ENCODE measurements around the gene PDE4C. TPM values are rescaled to one million over a fixed set of nuclear protein-coding genes. Genes with fewer than 3 reads are reported as not detected.

The PDE4C gene
- total RNA-seq, 2 donors from 2014 or later, result 0.10 TPM; not detected in 1

DNA sequence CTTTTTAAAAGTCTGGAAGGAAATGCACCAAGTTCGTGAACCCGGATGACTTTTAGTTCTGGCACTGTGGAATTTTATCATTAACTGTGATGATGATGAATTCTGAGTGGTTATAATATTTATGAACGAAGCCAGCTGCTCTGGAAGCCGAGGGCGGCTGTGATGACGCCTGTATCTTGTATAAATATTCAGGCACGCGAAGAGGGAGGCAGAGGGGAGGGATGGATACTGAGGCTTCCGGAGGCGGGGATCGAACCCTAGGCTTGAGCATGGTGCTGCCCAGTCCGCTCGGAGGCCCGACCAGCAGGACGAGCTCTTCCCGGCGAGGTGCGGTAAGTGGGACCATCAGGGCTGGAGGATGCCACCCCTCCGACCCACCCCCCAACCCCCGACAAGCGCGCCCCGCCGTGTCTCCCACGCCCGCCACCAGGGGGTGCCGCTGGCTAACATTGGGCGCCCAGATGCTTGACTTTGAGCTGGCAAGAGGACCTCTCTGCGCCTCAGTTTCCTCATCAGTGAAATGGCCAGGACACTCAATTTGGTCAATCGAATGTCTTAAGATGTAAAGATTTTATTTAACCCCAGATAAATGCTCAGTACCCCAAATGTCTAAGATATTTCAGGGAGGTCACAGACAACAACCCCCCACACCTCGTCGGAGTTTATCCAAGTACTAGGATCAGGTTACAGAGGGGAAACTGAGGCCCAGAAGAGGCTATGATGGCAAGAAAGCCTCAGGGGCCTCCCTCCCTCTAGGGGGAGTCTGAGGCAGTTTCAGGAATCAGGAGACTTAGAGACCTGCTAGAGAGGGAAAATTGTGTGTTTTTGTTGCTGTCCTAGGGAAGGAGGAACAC is 17.9 kb downstream of the PDE4C start:
- DNase-seq (peak; percentile 63 to 70), ATAC-seq (replicated peaks in 1 of 2) (no peak)
- Mint-ChIP-seq H3K9me3 (no peaks in the 10 kb centered on the region), H3K36me3 (ENCODE audit: insufficient read depth in 2 of 2) (no peaks in the 10 kb centered on the region), H3K27me3 (ENCODE audit: low read depth) (peaks cover 6% of the 10 kb centered on the region), H3K27ac (no peak overlapping the region), H3K4me1 (ENCODE audit: low read depth) (peaks cover 14% of the 10 kb centered on the region), H3K4me3 (no peak overlapping the region)

DNA sequence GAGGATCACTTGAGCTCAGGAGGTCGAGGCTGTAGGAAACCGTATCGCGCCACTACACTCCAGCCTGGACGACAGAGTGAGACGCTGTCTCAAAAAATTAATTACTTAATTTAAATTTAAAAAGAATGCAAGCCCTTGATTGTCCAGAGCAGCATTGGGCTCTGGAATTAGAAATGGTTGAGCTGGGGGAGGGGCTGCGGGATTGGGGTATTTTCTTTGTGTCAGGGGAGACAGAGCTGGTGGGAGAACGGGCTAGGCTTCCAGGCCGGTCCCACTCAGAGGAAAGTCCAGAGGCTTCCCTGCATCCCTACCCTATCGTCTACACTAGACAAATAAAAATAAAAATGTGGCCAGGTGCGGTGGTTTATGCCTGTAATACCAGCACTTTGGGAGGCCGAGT is 20.2 kb downstream of the PDE4C start:
- Mint-ChIP-seq H3K27ac (no peak overlapping the region), H3K4me3 (no peak overlapping the region), H3K27me3 (ENCODE audit: low read depth) (peaks cover 6% of the 10 kb centered on the region), H3K9me3 (no peaks in the 10 kb centered on the region), H3K36me3 (ENCODE audit: insufficient read depth in 2 of 2) (no peaks in the 10 kb centered on the region), H3K4me1 (ENCODE audit: low read depth) (peaks cover 28% of the 10 kb centered on the region)
- ATAC-seq (replicated peaks in 1 of 2) (no peak), DNase-seq (no peak)

DNA sequence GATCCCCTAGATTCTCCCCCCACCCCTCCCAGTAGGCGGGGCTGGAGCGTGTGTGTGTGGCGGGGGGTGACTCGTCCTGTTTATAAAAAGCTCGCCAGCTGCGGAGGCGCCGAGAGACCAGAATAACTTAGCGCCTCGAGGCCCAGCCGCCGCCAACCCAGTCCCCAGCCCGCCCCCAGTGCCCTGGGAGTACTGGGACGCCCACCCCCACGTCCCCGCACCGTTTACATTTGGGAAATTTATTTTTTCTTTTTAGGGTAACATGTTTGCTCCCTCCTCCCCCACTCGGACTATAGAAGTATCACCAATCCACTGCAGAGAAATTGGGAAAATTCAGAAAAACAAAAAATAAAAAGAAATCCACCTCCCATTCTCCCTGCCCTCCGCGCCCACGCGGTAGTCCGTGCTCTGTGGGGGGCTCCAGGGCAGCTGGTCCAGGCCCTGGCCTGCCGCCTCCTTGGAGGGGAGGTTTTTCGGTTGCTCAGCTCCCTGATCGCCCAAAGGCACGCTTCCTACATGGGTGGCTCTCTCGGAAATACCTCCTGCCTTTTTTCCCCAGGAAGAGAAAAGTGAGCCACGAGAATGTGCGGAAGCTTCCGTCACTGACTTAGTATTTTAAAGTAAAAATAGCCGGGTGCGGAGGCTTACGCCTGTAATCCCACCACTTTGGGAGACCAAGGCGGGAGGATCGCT is 20.9 kb downstream of the PDE4C start:
- H3K4me1 Mint-ChIP-seq (ENCODE audit: low read depth), result peaks cover 28% of the 10 kb centered on the region
- no peaks in the 10 kb centered on the region for H3K36me3 Mint-ChIP-seq (ENCODE audit: insufficient read depth in 2 of 2)
- DNase-seq, result peak; percentile 71 to 75
- peak overlapping the region; percentile 85 to 97 for H3K4me3 Mint-ChIP-seq
- no peak overlapping the region for H3K27ac Mint-ChIP-seq
- peaks cover 6% of the 10 kb centered on the region for H3K27me3 Mint-ChIP-seq (ENCODE audit: low read depth)
- no peak for ATAC-seq (replicated peaks in 1 of 2)
- H3K9me3 Mint-ChIP-seq, result no peaks in the 10 kb centered on the region

DNA sequence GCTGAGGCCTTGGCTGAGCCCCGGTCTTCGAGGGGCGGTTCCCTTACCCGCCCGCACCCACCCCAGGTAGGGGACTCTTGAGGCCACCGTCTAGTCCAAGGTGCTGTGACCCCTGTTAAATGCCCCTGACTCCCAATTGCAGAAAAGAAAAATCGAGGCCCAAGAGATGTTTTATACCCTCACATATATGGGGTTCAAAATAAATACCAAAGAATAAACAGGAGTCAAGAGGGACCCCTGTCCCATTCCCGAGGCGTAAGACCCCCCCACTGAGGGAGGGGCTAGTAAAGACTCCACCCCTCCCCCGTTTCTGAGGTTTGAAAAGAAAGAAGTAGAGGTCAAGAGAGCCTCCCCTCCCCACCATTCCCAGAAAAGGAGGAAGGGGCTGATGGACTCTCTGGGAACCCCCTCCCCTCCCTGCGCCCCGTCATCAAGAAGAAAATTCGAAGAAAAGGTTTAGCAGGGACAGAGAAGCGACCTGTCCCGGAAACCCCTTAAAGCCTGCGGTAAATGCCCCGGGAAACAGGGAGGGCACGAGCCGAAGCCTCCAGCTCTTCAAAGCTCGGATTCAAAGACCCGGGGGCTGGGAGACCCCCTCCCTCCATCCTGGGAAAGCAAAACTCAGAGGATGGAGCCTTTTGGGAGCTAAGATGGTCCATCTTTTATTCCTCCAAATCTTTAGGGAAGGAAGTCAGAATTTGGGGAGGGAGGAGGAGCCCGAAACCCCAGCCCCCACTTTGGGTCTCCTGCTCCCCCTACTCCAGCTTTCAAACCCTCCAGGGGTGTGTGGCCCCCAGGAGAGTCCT is 21.6 kb downstream of the PDE4C start:
- no peaks in the 10 kb centered on the region for H3K9me3 Mint-ChIP-seq
- H3K27ac Mint-ChIP-seq, result peak overlapping the region; percentile 56
- H3K4me3 Mint-ChIP-seq, result peak overlapping the region; percentile 85 to 97
- H3K36me3 Mint-ChIP-seq (ENCODE audit: insufficient read depth in 2 of 2), result no peaks in the 10 kb centered on the region
- DNase-seq (peak; percentile 63 to 70), ATAC-seq (replicated peaks in 1 of 2) (peak; percentile 10 to 13)
- H3K27me3 Mint-ChIP-seq (ENCODE audit: low read depth), result peaks cover 6% of the 10 kb centered on the region
- H3K4me1 Mint-ChIP-seq (ENCODE audit: low read depth), result peaks cover 28% of the 10 kb centered on the region

DNA sequence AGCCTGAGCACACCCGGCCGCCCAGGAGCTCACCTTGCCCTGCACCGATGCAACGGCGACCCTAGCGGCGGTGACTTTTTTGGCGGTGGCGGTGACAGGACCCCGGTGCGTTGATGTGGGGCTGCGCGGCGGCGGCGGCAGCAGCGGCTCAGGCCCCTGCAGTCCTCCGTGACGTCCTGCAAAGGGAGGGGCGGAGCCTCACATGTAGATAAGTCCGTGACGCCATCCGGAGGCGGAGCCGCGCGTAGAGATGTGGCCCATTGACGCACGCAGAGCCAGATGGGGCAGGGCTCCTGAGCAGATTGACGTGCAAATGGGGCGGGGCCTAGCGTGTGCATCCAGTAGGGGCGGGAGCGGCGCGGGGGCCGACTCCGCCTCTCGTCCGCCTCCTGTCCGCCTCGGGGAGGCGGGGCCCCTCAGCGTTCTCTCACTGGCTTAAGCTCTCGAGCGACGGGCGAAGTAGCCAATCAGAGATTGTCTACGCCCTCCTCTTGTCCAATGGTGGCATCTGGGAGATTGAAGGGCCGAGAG is 22.3 kb downstream of the PDE4C start, which contains the start of gene RAB3A:
RAB3A (minus strand) TSS at position 180 of the 531 bp plus-strand sequence. CDS start 1,302 bp downstream, outside the sequence.
- Mint-ChIP-seq H3K27ac (peak within 1 kb of the TSS; percentile 56), H3K27me3 (ENCODE audit: low read depth) (peaks cover 6% of the 10 kb centered on the region), H3K4me1 (ENCODE audit: low read depth) (peaks cover 28% of the 10 kb centered on the region), H3K4me3 (peak within 1 kb of the TSS; percentile 85 to 97), H3K36me3 (ENCODE audit: insufficient read depth in 2 of 2) (no peaks in the 10 kb centered on the region), H3K9me3 (no peaks in the 10 kb centered on the region)
- DNase-seq (peak; percentile 99 to 100), ATAC-seq (replicated peaks in 1 of 2) (peak; percentile 91 to 92)

DNA sequence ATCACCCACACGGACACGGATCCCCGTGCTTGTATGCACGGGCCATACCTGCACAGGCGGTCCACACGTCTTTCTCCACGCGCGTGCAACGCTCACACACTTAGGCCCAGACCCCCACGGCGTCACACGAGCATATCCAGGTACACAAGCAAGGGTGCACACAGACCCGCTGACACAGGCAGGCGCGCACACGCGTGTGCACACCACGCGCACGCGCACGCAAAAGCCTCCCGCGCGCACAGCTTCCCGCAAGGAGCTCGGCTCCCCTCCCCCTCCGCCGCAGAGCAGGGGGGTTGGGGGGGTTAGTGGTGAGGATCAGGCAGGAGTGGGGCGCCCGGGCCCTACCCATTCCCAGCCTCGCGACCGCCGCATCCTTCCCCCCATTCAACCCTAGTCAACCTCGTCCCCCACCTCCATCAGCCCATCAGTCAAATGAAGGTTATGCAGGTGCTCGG is 22.8 kb downstream of the PDE4C start:
- Mint-ChIP-seq H3K27ac (no peak overlapping the region), H3K27me3 (ENCODE audit: low read depth) (peaks cover 1% of the 10 kb centered on the region), H3K9me3 (no peaks in the 10 kb centered on the region), H3K4me3 (peak overlapping the region; percentile 85 to 97), H3K4me1 (ENCODE audit: low read depth) (peaks cover 24% of the 10 kb centered on the region), H3K36me3 (ENCODE audit: insufficient read depth in 2 of 2) (peaks cover 0 to 3% of the 10 kb centered on the region in 2 donors)
- ATAC-seq (replicated peaks in 1 of 2) (no peak), DNase-seq (no peak)

DNA sequence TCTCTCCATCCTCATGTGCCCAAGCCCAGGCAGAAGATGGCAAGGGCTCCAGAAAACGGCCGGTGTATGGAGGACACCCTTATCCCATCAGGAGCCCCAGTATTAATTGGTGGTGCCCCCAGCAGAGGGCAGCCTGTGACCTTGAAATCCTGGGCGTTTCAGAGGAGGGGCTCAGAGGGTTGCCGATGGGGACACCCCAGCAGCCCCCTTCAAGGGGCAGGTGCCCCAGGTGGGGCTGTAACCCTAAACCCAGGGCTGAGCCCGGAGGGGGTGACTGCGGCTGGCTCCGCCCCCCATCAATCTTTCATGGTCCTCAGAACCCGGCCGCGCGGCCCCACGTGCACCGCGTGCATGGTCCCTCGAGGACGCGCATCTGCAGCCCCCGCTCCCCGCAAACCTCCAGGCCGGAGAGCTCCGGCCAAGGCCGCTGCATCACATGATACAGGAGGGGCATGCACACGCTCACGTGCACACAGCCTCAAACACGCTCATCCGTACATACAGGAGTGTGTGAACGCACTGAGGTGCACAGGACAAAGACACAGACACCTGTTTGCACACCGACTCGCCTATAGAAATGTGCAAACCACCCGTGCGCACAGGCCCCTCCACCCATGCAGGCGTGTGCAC is 23.3 kb downstream of the PDE4C start:
- peak overlapping the region; percentile 85 to 97 for H3K4me3 Mint-ChIP-seq
- peaks cover 0 to 3% of the 10 kb centered on the region in 2 donors for H3K36me3 Mint-ChIP-seq (ENCODE audit: insufficient read depth in 2 of 2)
- no peak for DNase-seq
- no peak overlapping the region for H3K27ac Mint-ChIP-seq
- ATAC-seq (replicated peaks in 1 of 2), result no peak
- H3K9me3 Mint-ChIP-seq, result no peaks in the 10 kb centered on the region
- H3K27me3 Mint-ChIP-seq (ENCODE audit: low read depth), result no peaks in the 10 kb centered on the region
- H3K4me1 Mint-ChIP-seq (ENCODE audit: low read depth), result peaks cover 23% of the 10 kb centered on the region

DNA sequence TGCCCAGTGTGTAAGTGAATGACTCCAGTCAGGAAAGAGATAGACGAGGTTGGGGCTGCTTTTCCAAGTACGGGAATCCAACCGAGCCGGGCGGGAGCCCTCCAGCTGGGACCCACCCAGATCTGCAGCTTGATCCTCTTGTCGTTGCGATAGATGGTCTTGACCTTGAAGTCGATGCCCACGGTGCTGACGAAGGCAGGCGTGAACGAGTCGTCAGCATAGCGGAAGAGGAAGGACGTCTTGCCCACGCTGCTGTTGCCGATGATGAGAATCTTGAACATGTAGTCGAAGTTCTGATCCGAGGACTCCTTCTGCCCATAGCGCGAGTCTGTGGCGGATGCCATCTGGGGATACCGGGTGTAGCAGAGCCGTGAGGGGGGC is 23.9 kb downstream of the PDE4C start:
- Mint-ChIP-seq H3K4me1 (ENCODE audit: low read depth) (peaks cover 23% of the 10 kb centered on the region), H3K27me3 (ENCODE audit: low read depth) (no peaks in the 10 kb centered on the region), H3K4me3 (peak overlapping the region; percentile 85 to 97), H3K36me3 (ENCODE audit: insufficient read depth in 2 of 2) (peaks cover 0 to 3% of the 10 kb centered on the region in 2 donors), H3K9me3 (no peaks in the 10 kb centered on the region), H3K27ac (no peak overlapping the region)
- ATAC-seq (replicated peaks in 1 of 2), result no peak
- no peak for DNase-seq

DNA sequence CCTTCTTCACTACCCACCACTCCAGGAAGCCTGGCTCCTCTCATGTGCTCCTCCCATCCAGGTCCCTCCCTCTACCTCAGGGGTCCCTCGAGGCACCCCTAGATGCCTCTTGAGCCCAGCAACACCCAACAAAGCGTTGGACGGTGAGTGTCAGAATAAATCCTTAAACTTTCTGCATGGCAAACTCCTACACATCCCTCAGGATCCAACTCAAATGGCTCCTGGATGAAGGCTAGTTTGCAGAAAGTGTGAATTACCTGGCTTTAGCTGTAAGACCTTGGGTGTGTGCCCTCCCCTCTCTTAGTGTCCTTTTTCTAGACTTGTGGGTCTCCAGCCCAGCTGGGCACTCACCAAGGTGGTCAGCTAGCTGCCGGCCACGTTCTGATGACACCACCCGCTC is 27.9 kb downstream of the PDE4C start:
- Mint-ChIP-seq H3K36me3 (ENCODE audit: insufficient read depth in 2 of 2) (peaks cover 0 to 3% of the 10 kb centered on the region in 2 donors), H3K27ac (no peak overlapping the region), H3K4me1 (ENCODE audit: low read depth) (peaks cover 30% of the 10 kb centered on the region), H3K27me3 (ENCODE audit: low read depth) (no peaks in the 10 kb centered on the region), H3K9me3 (no peaks in the 10 kb centered on the region), H3K4me3 (no peak overlapping the region)
- DNase-seq, result no peak
- ATAC-seq (replicated peaks in 1 of 2), result no peak

DNA sequence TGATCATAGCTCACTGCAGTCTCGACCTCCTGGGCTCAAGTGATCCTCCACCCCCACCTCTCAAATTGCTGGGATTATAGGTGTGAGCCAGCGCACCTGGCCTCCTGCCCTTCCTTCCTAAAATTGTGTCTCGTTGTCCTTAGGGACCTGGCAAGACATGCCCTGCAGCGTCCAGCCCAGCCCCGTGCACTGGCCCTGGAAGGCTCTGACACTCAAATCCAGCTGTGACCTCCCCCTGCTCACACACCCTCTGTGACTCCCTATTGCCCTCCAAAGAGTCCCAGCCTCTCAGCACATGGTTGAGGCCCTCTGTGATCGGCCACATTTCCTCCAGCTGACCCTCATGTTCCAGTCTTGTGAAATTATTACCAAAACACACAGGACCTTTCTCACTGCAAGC is 28.3 kb downstream of the PDE4C start:
- Mint-ChIP-seq H3K27ac (no peak overlapping the region), H3K9me3 (no peaks in the 10 kb centered on the region), H3K4me1 (ENCODE audit: low read depth) (peaks cover 25% of the 10 kb centered on the region), H3K27me3 (ENCODE audit: low read depth) (no peaks in the 10 kb centered on the region), H3K36me3 (ENCODE audit: insufficient read depth in 2 of 2) (peaks cover 0 to 3% of the 10 kb centered on the region in 2 donors), H3K4me3 (no peak overlapping the region)
- no peak for DNase-seq
- no peak for ATAC-seq (replicated peaks in 1 of 2)

DNA sequence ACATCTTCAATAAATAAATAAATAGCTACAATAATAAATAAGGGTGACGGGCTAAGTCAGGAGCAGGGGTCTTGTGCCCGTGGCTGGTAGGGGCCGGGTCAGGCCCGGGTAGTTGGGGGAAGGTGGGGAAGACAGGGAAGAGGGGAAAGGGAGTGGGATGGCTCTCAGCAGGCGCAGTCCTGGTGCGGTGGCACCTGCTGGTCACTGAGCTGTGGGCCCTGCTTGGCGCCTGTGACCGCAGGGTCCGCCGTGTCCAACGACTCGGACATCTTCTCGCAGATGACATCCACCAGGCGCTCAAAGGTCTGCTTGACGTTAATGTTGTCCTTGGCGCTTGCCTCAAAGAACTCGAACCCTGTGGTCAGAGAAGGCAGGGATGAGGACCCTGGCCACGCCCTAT is 28.9 kb downstream of the PDE4C start:
- peaks cover 0 to 3% of the 10 kb centered on the region in 2 donors for H3K36me3 Mint-ChIP-seq (ENCODE audit: insufficient read depth in 2 of 2)
- no peaks in the 10 kb centered on the region for H3K9me3 Mint-ChIP-seq
- no peaks in the 10 kb centered on the region for H3K27me3 Mint-ChIP-seq (ENCODE audit: low read depth)
- peaks cover 25% of the 10 kb centered on the region for H3K4me1 Mint-ChIP-seq (ENCODE audit: low read depth)
- H3K4me3 Mint-ChIP-seq, result no peak overlapping the region
- ATAC-seq (replicated peaks in 1 of 2), result no peak
- DNase-seq, result no peak
- H3K27ac Mint-ChIP-seq, result no peak overlapping the region

DNA sequence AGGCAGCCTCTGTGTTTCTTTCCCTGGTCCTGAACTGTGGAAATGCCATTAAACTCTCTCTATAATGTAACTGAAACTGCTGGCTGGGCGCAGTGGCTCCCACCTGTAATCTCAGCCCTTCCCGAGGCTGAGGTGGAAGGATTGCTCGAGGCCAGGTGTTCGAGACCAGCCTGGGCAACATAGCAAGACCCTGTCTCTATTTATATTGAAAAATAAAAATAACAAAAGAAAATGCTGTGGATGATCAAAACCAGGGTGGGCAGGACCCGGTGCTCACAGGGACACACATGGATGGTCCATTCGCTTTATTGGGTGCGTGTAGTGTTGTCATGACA is 29.8 kb downstream of the PDE4C start:
- H3K36me3 Mint-ChIP-seq (ENCODE audit: insufficient read depth in 2 of 2), result peaks cover 0 to 3% of the 10 kb centered on the region in 2 donors
- no peak overlapping the region for H3K27ac Mint-ChIP-seq
- H3K27me3 Mint-ChIP-seq (ENCODE audit: low read depth), result no peaks in the 10 kb centered on the region
- no peak for DNase-seq
- no peaks in the 10 kb centered on the region for H3K9me3 Mint-ChIP-seq
- H3K4me3 Mint-ChIP-seq, result no peak overlapping the region
- ATAC-seq (replicated peaks in 1 of 2), result no peak
- peaks cover 27% of the 10 kb centered on the region for H3K4me1 Mint-ChIP-seq (ENCODE audit: low read depth)

Data from activated T-cell treated with anti-CD3 and anti-CD28 coated beads, Interleukin-2, amount 50 U/mL, for 72 hours (primary cell).